ENCODE results near the gene HCAR2.
"Not testable (repeated sequence)": the region's sequence is repeated elsewhere in the genome, so short reads cannot be mapped to it uniquely, and the experiment has no call there.

The HCAR2 gene

DNA sequence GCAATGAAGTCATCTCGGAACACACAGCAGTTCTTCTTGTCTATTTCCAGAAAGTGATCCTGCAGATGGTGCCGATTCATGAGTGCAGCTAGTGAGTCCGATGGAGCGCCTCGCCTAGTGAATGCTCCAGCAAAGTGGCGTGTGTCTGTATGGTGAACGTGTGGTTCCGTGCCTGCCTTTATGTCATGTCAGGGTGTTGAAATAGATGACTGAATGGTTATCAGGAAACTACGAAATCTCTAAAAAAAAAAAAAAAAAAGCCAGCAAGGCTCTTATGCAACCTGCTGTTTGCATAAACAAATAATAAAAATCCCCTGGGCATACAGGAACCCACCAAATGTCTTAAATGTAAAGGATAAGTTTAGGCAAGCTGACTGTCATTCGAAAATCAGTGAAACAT, 13.5 kb upstream of the HCAR2 start, which contains the start of gene HCAR3:
Gene HCAR3 (minus strand): TSS at position 154 of the 400 bp plus-strand sequence. CDS start 74 bp downstream, at position 80.
- not testable (repeated sequence) for FAIRE-seq; DNase-seq (ENCODE audit: low spot score)

DNA sequence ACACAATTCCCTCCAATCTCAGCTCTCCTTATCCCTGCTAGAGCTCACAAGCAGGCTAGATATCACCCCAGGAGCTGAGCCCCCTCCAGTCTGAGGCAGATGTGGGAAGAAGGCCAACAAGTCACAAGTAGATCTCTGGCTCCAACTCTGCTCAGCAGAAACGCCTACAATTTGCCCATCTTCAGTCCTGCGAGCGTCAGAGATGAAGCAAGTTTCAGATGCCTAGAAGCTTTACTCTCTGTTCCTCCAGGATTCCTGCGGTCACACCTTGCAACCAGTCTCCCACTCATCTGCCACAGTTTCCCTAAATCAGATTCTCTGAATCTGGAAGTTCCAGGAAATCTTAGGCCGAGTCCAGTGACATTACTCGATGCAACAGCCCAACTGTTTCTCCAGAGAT, 12.1 kb upstream of the HCAR2 start:
- not testable (repeated sequence) for FAIRE-seq; DNase-seq (ENCODE audit: low spot score)

DNA sequence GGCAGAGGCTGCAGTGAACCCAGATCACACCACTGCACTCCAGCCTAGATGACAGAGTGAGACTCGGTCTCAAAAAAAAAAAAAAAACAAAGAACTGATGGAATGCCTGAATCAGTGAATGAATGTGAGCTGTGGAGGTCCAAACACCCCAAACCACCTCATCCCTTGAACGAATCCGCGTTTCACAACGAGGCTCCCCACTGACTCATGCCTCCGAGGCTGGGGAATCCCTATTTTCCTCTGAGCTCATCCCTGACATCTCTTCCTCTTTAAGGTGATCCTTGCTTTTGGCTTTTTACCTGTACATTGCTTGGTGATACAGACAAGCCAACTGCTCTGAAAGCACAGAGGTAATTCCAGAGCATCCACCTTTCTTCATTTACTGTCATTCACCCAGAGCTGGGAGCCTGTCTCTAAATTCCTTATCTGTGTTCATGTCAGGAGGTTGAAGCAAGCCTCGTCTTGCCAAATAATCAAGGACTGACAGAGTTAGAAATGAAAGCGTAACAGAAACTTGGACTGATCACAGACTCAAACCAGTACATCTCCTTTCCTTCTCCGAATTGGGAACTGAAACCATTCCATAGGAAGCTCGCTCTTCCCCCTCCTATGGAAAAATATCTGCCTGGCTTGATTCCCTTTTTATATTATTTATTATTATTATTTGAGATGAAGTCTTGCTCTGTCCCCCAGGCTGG, 10.5 kb upstream of the HCAR2 start:
- not testable (repeated sequence) for DNase-seq (ENCODE audit: low spot score); FAIRE-seq

DNA sequence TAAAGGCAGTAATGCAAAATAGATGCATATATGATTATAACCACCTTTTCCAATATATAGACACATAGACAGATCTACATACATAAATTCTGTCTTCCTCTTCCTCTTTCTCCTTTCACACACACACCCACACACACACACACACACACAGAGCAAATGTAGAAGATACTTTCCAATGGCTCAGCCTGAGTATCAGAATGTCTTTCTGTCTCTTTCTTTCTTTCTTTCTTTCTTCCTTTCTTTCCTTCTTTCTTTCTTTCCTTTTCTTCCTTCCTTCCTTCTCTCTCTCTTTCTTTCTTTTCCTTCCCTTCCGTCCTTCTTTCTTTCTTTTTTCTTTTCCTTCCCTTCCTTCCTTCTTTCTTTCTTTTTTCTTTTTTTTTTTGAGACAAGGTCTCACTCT, 8.1 kb upstream of the HCAR2 start:
- not testable (repeated sequence) for FAIRE-seq; DNase-seq (ENCODE audit: low spot score)

DNA sequence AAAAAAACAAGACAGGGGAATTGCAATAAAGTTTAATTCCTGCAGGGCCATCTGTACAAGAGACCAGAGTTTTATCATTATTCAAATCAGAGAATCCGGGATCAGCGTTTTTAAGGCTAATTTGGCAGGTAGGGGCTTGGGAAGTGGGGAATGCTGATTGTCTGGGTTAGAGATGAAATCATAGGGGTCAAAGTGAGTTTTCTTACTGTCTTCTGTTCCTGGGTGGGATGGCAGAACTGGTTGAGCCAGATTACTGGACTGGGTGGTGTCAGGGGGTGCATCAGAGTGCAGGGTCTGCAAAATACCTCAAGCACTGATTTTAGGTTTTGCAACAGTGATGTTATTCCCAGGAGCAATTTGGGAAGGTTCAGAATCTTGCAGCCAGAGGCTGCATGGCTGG, 7.2 kb upstream of the HCAR2 start:
- not testable (repeated sequence) for DNase-seq (ENCODE audit: low spot score); FAIRE-seq

DNA sequence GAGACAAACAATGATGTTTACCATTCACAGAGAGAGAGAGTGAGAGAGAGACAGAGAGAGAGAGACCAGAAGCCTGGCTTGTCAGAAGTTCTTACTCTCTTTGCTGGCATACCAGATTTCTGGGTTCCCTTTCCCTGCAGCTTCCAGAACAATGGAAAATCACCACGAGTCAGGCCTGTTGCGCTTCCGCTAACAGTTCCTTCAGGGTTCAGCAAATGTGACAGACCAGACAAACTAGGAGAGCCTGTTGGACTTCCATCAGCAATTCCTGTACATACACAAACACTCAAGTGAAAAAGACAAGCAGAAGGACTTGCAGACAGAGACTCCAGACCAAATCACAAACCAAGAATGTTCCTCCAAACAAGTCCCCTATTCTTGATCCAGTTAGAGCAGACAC, 6.1 kb upstream of the HCAR2 start:
- FAIRE-seq: not testable (repeated sequence)

DNA sequence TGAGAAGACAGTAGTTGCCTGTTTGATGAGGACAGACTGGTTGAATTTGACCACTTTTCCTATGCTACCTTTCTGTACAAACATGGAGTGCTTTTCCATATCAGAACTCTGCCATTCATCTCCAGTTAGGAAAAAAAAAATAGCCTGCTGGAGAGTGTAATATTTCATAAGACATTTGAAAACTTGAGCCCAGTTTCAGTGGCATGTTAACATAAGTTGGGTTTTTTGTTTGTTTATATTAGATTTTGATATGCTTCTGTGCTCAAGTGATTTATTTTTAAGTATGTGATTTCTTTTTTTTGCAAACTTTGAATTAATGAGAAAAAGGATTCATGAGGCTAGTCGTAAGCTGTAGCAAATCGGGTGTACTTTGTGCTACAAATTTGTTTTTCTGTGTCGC, 684 bp upstream of the HCAR2 start:
- DNase-seq (ENCODE audit: low spot score); FAIRE-seq: not testable (repeated sequence)

More for the DNA sequence above, 6.1 kb upstream of the HCAR2 start:
- not testable (repeated sequence) for DNase-seq (ENCODE audit: low spot score)

DNA sequence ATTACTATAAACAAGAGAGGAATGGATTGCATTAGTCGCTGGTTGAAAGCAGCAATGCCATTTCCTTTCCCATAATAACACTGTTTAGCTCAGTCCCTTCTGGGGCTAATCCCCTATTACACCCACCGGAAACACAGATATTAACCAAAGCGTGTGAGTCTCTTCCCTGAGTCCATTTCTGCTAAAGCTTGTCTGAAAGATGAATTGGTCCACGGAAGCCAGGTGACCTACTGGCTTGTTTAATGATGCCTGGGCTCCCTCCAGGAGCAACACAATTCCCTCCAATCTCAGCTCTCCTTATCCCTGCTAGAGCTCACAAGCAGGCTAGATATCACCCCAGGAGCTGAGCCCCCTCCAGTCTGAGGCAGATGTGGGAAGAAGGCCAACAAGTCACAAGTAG, 1.7 kb downstream of the HCAR2 start:
- FAIRE-seq; DNase-seq (ENCODE audit: low spot score): not testable (repeated sequence)

DNA sequence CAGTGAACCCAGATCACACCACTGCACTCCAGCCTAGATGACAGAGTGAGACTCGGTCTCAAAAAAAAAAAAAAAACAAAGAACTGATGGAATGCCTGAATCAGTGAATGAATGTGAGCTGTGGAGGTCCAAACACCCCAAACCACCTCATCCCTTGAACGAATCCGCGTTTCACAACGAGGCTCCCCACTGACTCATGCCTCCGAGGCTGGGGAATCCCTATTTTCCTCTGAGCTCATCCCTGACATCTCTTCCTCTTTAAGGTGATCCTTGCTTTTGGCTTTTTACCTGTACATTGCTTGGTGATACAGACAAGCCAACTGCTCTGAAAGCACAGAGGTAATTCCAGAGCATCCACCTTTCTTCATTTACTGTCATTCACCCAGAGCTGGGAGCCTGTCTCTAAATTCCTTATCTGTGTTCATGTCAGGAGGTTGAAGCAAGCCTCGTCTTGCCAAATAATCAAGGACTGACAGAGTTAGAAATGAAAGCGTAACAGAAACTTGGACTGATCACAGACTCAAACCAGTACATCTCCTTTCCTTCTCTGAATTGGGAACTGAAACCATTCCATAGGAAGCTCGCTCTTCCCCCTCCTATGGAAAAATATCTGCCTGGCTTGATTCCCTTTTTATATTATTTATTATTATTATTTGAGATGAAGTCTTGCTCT, 3.0 kb downstream of the HCAR2 start:
- not testable (repeated sequence) for FAIRE-seq; DNase-seq (ENCODE audit: low spot score)

DNA sequence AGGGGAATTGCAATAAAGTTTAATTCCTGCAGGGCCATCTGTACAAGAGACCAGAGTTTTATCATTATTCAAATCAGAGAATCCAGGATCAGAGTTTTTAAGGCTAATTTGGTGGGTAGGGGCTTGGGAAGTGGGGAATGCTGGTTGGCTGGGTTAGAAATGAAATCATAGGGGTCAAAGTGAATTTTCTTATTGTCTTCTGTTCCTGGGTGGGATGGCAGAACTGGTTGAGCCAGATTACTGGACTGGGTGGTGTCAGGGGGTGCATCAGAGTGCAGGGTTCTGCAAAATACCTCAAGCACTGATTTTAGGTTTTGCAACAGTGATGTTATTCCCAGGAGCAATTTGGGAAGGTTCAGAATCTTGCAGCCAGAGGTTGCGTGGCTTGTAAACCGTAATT, 6.2 kb downstream of the HCAR2 start:
- not testable (repeated sequence) for FAIRE-seq; DNase-seq (ENCODE audit: low spot score)

DNA sequence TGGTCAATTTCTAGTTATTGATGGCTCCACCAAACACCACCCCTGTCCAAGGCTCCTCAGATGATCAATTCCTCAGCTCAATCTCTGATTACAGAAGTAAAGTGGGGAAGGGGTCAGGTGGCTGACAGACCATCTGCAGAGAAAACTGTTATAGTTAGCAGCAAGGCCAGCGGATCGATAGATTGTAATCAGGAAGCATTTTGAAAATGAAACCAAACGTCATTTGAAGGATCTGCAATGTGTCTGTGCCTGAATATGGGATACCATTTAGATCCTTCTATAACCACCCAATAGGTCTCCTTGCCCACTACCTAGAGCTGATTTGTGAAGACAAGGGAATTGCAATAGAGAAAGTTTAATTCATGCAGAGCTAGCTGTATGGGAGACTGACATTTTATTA, 11.6 kb downstream of the HCAR2 start:
- no peak for FAIRE-seq
- DNase-seq (ENCODE audit: low spot score): no peak

DNA sequence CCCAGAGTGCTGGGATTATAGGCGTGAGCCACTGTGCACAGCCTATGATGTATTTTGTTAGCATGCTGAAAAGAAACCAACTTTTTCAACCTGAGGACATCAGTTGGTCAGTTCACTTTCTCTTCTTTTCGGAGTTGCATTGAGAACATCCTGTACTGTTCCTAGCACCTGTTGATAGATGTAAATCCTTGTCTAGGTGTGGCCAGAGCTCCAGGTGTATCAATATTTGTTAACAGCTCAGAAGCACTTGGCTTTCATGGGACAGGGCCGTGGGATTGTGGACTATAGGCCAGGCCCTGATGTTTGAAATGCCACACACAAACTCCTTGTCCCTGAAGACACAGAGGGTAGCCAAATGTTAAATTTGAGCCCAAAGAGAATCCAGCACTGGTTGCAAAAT, 14.9 kb downstream of the HCAR2 start:
- DNase-seq (ENCODE audit: low spot score) (no peak), FAIRE-seq (no peak)

DNA sequence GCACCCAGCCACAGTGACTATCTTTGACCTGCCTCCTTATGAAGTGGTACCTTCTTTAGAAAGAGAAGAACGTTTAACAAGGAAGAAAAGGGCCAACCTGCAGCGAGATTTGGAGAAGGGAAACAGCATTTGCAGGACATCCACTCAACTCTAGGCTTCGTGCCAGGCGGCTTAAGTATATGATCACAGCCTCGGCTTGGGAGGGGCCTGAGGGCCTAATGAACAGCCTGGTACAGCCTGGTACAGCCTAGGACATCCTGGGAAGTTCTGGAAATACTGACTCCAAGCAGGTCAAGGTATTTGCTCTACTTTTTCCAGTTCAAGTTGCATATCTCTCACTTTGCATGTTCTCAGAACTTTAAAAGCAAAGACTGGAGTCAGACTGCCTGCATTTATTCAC, 16.1 kb downstream of the HCAR2 start:
- DNase-seq (ENCODE audit: low spot score) (no peak), FAIRE-seq (no peak)

DNA sequence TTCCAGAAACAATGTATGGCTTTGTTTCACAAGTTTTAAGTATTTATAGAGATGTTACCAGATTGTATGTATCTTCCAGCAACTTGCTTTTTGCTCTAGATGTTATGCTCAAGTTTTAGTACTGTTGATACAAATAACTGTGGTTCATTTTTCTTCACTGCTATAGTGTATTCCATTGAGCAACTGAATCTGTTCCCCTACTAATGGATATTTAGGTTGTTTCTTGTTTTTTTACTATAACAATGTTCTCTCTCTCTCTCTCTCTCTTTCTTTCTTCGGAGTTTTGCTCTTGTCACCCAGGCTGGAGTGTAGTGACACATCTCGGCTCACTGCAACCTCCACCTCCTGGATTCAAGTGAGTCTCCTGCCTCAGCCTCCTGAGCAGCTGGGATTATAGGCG, 16.6 kb downstream of the HCAR2 start:
- FAIRE-seq (no peak), DNase-seq (ENCODE audit: low spot score) (no peak)

DNA sequence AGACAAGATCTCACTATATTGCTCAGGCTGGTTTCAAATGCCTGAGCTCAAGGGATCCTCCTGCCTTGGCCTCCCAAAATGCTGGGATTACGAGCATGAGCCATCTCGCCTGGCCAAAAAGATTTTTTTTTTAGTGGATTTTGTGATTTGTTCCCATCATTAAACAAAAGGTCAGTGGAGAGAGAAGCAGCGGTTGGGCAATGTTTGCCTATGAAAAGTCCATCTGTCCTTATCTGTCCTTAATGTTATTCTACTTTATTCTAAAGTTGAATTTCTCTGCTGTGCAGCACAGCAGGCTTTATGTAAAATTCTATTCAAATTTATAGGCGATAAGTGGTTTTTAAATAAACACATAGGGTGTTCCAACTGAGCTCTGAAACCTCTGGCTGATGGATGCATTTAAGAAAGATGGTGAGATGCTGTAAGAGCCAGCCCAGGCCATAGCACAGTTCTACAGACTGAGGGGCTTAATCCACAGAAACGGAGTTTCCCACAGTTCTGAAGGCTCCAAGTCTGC, 18.8 kb downstream of the HCAR2 start:
- no peak for DNase-seq (ENCODE audit: low spot score)
- FAIRE-seq: no peak

DNA sequence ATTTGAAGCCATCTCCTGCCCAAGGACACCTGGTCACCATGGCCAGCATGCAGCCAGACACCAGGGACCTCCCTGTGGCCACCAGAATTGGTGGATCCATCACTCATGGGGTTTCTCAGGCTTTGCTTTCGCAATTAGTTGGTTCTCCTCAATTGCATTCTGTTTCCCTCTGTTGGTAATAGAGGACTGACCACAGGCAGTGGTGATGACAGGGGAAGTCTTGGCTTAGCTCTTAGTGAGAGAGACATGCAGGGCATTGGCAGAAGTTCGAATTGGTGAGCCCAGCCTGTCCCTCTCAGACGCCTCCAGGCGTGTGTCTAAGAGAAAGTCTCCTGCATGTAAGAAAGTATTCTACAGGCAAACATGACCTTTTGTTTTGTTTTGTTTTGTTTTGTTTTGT, 21.3 kb downstream of the HCAR2 start:
- DNase-seq (ENCODE audit: low spot score) (no peak), FAIRE-seq (no peak)

DNA sequence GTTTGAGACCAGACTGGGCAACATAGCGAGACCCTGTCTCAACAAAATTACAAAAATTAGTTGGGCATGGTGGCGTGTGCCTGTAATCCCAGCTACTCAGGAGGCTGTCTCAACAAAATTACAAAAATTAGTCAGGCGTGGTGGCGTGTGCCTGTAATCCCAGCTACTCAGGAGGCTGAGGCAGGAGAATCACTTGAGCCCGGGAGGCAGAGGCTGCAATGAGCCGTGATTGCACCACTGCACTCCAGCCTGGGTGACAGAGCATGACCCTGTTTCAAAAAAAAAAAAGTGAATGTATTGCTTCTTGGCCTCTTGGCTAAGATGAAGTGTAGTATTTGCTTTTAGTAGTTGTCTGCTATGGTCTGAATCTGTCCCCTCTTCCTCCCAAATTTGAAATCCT, 22.2 kb downstream of the HCAR2 start:
- not testable (repeated sequence) for FAIRE-seq; DNase-seq (ENCODE audit: low spot score)

DNA sequence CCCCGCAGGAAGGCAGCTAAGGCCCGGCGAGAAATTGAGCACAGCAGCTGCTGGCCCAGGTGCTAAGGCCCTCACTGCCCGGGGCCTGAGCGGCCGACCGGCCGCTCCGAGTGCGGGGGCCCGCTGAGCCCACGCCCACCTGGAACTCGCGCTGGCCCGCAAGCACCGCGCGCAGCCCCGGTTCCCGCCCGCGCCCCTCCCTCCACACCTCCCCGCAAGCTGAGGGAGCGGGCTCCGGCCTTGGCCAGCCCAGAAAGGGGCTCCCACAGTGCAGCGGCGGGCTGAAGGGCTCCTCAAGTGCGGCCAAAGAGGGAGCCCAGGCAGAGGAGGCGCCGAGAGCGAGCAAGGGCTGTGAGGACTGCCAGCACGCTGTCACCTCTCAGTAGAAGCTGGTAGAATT, 26.4 kb downstream of the HCAR2 start:
- not testable (repeated sequence) for DNase-seq (ENCODE audit: low spot score)

DNA sequence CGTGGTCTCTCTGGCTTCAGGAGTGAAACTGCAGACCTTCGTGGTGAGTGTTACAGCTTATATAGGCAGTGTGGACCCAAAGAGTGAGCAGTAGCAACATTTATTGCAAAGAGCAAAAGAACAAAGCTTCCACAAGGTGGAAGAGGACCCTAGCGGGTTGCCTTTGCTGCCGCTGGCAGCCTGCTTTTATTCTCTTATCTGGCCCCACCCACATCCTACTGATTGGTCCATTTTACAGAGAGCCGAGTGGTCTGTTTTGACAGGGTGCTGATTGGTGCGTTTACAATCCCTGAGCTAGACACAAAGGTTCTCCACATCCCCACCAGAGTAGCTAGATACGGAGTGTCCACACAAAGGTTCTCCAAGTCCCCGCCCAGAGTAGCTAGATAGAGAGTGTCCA, 27.1 kb downstream of the HCAR2 start:
- not testable (repeated sequence) for FAIRE-seq; DNase-seq (ENCODE audit: low spot score)

More for the DNA sequence above, 26.4 kb downstream of the HCAR2 start:
- FAIRE-seq: not testable (repeated sequence)

DNA sequence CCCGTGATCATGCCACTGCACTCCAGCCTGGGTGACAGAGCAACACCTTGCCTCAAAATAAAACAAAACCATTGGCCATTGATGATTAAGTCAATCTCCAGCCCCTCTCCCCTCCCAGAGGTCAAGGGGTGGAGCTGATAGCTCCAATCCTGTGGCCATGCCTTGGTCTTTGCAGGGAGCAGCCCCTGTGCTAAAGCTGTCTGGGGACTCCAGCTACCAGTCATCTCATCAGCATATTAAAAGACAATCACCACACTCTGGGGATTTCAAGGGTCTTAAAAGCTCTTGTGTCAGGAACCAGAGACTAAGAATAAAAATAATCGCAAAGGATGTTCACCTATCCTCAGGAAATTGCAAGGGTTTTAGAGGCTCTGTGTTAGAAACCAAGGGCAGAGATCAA, 30.6 kb downstream of the HCAR2 start:
- DNase-seq (ENCODE audit: low spot score) (no peak), FAIRE-seq (no peak)

DNA sequence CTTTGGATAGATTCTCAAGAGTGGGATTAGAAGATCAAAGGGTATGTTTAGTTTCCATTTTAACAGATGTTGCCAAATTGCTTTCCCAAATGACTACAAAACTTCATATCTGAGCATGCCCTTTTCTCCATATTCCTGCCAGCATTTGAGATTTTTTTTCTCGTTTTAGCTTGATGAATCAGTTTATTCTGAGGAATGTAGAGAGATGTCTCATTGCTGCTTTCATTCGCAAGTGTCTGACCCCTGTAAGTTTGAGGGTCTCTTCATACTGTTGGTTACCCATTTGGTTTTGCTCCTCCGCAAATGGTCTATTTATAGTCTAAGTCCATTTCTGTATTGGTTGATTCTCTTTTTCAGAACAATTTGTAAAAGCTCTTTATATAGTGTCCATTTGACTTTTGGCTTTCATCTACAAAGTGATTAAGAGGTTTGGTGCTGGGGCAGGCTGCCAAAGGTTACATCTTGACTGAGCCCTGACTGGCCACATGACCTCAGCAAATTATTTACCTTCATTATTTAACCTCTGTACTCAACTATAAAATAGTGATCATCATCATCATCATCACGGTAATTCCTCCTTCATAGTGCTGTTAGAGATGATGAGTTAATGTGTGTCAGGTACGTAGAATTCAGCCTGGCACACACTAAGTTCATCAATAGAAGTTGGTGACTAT, 33.6 kb downstream of the HCAR2 start:
- peak; percentile 76 for DNase-seq (ENCODE audit: low spot score)
- FAIRE-seq: peak; percentile 88

DNA sequence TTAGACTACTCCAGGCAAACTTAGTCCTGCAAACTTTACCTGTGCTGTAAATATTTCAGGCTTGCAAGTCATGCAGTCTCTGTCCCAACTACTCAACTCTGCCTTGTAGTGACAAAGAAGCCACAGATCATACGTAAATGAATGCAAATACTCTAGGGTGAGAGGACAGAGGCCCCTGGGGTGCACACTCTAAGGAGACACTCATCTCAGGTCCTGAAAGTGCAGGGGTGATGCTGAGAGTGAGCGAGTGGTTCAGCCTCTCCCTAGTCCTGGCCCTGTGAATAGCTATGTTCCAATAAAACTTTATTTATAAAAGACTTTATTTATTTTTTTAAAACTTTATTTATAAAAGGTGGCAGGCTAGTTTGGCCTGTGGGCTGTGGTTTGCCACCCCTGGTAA, 34.9 kb downstream of the HCAR2 start:
- DNase-seq (ENCODE audit: low spot score) (no peak), FAIRE-seq (no peak)
